WERI-Rb-1 (cell line): ENCODE results near the gene PARVB.

ENCODE experiments used
- DNase-seq: peaks from one replicate; pipeline ENCODE4 v3.0.0-alpha.2; 2020
- H3K27ac ChIP-seq: fragments of 250-450 bp; sonication (Bioruptor Pico); 2 replicates; pipeline ENCODE4 v1.5.1; 2020; ENCODE audit warnings: mild to moderate bottlenecking, moderate library complexity
- H3K27me3 ChIP-seq: fragments of 250-450 bp; sonication (Bioruptor Pico); 2 replicates; pipeline ENCODE4 v1.5.1; 2021; ENCODE audit warnings: mild to moderate bottlenecking, low read depth, moderate library complexity; ENCODE audit not compliant: insufficient read depth, severe bottlenecking
- H3K36me3 ChIP-seq: fragments of 250-450 bp; sonication (Bioruptor Pico); 2 replicates; pipeline ENCODE4 v1.5.1; 2020; ENCODE audit warnings: mild to moderate bottlenecking, moderate library complexity
- H3K4me3 ChIP-seq: 2 replicates; pipeline ENCODE4 v1.5.1; 2011; ENCODE audit warnings: low read depth, mild to moderate bottlenecking, control low read depth, low read length
- H3K9me3 ChIP-seq: fragments of 250-450 bp; sonication (Bioruptor Pico); 2 replicates; pipeline ENCODE4 v1.5.1; 2021; ENCODE audit warnings: mild to moderate bottlenecking, moderate library complexity; ENCODE audit not compliant: severe bottlenecking
- CTCF ChIP-seq: IDR thresholded peaks from 2 replicates; pipeline ENCODE4 v1.5.1; 2011; ENCODE audit warnings: low read depth, mild to moderate bottlenecking, control low read depth, inconsistent platforms, low read length

PARVB gene

GRCh38 chr22:44202261-44202789 lies 178.2 kb downstream of the PARVB start:
- TF ChIP-seq CTCF: no peak
- no peaks in the 10 kb centered on the region for H3K27me3 ChIP-seq

GRCh38 chr22:44203203-44203602 lies 179.1 kb downstream of the PARVB start:
- H3K27ac ChIP-seq: no peak overlapping the region
- no peak for TF ChIP-seq CTCF

More at GRCh38 chr22:44202261-44202789, 178.2 kb downstream of the PARVB start:
- H3K9me3 ChIP-seq: no peaks in the 10 kb centered on the region
- H3K36me3 ChIP-seq: no peaks in the 10 kb centered on the region
- no peak for DNase-seq
- no peak overlapping the region for H3K4me3 ChIP-seq
- no peak overlapping the region for H3K27ac ChIP-seq

DNA sequence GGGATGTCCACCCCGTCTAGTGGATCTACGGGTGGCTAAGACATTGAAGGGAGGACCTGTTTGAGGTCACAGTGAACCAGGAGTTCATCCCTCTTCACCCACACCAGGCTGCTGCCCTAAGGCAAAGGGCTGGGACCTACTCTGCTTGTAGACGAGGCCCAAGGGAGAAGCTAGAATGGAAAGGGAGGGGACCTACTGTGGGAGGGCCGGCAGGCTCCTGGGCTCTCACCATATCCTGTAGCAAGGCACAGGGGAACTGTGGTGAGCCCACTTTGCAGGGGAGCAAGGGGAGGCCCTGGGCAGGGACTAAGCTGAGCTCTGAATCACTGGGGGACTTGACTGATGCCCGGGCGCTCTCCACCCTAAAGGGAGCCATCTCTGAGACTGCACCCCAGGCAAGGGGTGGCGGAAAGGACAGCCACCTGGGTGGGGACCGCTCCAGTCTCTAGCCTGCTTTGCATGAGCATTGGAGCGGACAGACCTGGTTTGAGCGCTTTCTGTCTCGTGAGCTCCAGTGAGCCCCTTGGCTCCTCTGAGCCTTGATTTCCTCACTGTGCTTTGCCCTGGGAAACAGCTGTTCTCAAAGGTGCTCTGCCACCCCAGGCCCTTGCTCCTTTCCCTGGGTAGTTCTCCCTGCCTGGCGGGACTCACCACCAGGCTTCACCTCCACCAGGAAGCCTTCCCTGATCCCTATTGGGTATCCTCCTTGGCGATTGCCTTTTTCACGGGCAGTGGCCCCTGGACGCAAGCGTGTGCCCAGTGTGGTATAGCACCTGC lies 180.8 kb downstream of the PARVB start:
- H3K27ac ChIP-seq: no peak overlapping the region
- peaks cover 6% of the 10 kb centered on the region for H3K9me3 ChIP-seq
- no peak for TF ChIP-seq CTCF
- no peak overlapping the region for H3K4me3 ChIP-seq
- DNase-seq: no peak
- no peaks in the 10 kb centered on the region for H3K36me3 ChIP-seq
- H3K27me3 ChIP-seq: no peaks in the 10 kb centered on the region

More at GRCh38 chr22:44203203-44203602, 179.1 kb downstream of the PARVB start:
- Histone ChIP-seq H3K27me3 (no peaks in the 10 kb centered on the region), H3K4me3 (no peak overlapping the region), H3K36me3 (no peaks in the 10 kb centered on the region), H3K9me3 (no peaks in the 10 kb centered on the region)
- no peak for DNase-seq

DNA sequence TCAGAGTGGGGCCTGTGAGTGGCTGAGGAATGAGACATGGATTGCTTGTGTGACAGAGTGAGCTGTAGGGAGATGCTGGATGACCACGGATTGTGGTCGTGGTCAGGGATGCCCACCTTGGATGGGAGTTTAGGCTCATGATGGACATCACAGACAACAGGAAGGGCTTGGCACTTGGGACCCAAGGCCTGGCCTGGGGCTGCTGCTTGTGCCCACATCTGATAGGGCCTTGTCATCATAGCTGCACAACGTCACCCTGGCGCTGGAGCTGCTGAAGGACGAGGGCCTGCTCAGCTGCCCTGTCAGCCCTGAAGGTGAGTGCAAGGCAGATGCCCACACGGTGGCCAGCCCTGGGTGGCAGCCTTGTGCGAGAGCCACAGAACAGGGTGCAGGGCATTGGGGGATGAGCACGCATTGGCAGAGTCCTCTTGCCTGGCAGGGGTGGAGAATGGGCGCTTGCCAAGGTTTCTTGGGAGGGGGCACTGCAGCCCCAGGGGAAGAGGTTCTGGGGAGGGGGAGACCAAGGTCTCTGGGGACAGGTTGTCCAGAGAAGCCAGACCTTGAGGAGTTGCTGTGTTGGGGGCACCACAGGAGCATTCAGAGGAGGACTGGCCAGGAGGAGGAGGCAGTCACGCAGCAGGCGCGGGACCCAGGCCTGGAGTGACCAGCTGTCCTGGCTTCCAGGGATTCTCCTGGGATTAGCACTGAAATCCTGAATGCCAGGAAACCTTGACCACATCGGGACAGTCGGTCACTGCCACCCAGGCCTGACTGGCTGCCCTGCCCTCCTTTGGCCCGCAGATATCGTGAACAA lies 181.6 kb downstream of the PARVB start:
- H3K27me3 ChIP-seq: no peaks in the 10 kb centered on the region
- peak; percentile 50 for DNase-seq
- H3K36me3 ChIP-seq: no peaks in the 10 kb centered on the region
- TF ChIP-seq CTCF: no peak
- no peak overlapping the region for H3K4me3 ChIP-seq
- peaks cover 6% of the 10 kb centered on the region for H3K9me3 ChIP-seq
- no peak overlapping the region for H3K27ac ChIP-seq

DNA sequence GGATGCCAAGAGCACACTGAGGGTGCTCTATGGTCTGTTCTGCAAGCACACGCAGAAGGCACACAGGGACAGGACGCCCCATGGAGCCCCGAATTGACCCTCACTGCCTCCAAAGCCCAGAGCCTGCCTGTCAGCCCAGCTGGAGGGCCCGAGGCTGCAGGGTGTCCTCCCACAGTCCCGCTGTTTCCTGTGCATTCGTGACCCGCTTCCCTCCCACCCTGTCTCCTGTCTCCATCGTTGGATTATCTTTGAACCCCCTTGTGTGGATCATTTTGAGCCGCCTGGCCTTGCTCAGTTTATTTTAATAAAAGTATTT lies 182.2 kb downstream of the PARVB start:
- no peaks in the 10 kb centered on the region for H3K27me3 ChIP-seq
- TF ChIP-seq CTCF: no peak

More for the DNA sequence above, 182.2 kb downstream of the PARVB start:
- Histone ChIP-seq H3K36me3 (no peaks in the 10 kb centered on the region), H3K9me3 (peaks cover 6% of the 10 kb centered on the region), H3K4me3 (no peak overlapping the region), H3K27ac (no peak overlapping the region)
- no peak for DNase-seq
